GM13976 (cell line): ENCODE data around the gene AMBP.

ENCODE experiments used
- DNase-seq: peaks from one replicate; pipeline ENCODE4 v3.0.0; 2012; ENCODE audit warnings: low spot score
- in situ Hi-C: fragments of 300-500 bp; cut with MboI; formaldehyde crosslinking; loops from one replicate; pipeline ENCODE4 v1.12.0; 2022; ENCODE audit warnings: low sequenced_read_pairs, mixed read lengths, inconsistent platforms; ENCODE audit not compliant: unreplicated experiment
- TF ChIP-seq, protein P1 (sequence below): IDR thresholded peaks from 2 replicates; pipeline ENCODE4 v1.5.1; 2012; ENCODE audit warnings: borderline replicate concordance, mild to moderate bottlenecking; ENCODE audit not compliant: insufficient read depth; ENCODE audit errors: extremely low read depth, missing control alignments, control extremely low read depth

The AMBP gene

DNA sequence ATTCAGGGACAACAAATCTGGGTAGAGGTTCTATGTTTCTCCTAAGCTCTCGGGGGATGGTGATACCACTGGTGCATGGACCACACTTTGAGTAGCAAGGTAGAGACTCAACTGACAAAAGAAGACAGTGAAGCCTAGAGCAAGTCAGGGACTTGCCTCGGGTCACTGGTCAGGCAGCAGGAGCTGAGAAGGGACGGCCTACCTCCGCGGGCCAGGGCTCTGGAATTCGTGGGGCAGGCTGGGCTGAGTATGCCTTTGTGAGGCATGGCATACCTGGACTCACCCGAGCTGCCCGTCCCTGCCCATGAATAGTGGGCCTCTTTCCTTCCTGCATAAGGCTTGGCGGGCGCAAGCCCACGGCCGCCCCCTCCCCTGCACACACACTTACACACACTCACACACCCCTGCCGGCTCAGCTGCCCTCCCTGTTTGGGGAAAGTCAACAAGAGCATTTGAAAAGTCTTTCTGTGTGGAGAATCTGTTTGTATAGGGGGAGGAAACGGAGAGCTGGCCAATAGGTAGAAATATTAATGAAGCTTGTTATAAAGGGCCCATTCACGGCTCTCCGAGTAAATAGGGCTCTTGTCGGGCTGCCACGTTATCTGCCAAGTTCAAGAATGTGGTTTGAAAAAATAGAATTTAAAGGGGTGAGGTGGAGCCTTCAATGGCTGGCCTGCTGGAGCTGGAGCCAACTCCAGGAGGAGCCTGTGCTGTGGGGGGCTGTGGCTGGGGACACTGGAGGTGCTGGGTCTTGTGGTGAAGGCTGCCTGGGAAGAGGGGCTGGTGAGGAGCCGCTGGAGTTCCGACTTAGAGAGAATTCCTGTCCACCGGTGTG, 40.1 kb upstream of the AMBP start:
- TF ChIP-seq, protein P1, sequence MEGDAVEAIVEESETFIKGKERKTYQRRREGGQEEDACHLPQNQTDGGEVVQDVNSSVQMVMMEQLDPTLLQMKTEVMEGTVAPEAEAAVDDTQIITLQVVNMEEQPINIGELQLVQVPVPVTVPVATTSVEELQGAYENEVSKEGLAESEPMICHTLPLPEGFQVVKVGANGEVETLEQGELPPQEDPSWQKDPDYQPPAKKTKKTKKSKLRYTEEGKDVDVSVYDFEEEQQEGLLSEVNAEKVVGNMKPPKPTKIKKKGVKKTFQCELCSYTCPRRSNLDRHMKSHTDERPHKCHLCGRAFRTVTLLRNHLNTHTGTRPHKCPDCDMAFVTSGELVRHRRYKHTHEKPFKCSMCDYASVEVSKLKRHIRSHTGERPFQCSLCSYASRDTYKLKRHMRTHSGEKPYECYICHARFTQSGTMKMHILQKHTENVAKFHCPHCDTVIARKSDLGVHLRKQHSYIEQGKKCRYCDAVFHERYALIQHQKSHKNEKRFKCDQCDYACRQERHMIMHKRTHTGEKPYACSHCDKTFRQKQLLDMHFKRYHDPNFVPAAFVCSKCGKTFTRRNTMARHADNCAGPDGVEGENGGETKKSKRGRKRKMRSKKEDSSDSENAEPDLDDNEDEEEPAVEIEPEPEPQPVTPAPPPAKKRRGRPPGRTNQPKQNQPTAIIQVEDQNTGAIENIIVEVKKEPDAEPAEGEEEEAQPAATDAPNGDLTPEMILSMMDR = no peak
- in situ Hi-C loops = no loop called here
- DNase-seq = no peak

DNA sequence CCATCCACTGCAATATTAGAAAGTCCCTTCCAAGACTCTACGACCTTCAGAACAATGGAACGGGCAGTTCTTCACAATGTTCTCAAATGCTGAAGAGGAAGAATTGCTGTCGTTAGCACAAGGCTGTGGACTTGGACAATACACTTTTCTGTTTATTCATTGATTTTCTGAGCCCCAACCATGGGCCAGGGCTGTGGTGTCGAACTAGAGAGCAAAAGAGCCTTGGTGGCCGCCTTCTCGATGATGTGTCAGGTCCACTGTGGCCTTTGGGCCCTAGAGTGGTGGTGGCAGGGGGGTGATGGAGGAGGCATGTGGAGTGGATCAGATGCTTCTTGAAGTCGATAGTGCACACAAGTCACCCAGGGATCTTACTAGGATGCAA, 39.5 kb upstream of the AMBP start:
- TF ChIP-seq, protein P1 = no peak
- no peak for DNase-seq
- in situ Hi-C loops = no loop called here

DNA sequence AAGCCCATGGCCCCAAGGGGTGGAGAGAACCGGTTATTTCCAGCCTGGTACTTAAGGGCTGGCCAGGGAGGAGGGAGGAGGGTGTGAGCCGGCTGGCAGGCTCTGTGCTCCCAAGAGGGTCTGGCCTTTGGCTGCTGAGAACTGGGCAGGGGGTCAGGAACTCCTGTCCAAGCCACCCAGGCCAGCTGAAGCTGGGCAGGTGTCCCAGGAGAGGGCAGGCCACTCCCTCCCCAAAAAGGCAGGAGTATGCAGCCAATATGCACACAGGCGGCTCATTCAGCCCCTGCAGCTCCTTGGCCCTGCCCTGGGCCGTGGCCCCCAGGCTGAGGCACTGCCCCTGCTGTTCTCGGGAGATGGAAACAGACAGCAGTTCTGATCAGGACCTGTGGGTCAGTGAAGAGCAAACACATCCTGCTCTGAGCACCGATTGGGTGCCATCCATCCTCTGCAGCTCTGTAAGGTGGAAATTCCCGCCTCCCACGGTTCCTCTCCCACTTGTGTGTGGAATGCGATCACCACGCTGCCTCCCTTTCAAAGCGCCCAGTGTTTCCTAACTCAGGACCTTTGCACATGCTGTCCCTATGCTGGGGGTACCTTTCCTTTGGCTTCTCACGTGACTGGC, 38.1 kb upstream of the AMBP start:
- in situ Hi-C loops = no loop called here
- TF ChIP-seq, protein P1 = no peak
- DNase-seq = no peak

DNA sequence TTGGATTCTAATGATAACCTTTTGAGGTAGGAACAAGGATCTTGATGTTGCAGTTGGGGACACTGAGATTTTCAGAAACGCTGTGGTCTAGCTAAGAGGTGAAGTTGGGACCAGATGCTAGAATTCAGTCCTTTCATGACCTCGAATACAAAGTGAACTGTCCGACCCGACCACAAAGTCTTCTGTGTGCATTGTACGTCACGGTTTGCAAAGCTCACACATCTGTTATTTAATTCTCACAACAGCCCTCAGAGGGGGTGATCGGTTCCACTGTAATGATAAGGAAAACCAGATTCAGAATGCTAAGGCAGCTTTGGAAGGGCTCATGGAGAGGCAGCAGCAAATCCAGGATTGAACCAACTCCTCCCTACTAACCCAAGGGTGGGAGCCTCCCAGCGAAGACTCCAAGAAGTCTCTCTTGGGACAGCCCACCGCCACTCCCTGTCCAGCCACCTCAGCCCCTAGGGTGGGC, 37.6 kb upstream of the AMBP start:
- no peak for DNase-seq
- TF ChIP-seq, protein P1 = no peak
- in situ Hi-C loops = no loop called here

DNA sequence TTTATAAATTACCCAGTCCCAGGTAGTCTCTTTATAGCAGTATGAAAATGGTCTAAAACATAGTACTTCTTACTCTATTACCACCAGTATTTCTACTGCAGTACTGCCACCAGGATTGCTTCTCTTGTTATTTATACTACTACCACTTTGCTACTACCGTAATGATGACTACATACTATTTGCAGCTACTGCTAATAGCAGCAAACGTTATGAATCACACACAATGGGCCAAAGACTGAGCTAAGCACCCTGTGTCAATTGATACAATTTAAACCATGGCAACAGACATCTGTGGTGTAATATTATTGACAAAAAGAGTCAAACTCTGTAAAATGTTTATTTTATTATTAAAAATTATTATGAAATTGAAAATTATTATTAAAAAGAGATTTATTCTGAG, 36.3 kb upstream of the AMBP start:
- in situ Hi-C loops = no loop called here
- DNase-seq = no peak
- TF ChIP-seq, protein P1 = no peak

DNA sequence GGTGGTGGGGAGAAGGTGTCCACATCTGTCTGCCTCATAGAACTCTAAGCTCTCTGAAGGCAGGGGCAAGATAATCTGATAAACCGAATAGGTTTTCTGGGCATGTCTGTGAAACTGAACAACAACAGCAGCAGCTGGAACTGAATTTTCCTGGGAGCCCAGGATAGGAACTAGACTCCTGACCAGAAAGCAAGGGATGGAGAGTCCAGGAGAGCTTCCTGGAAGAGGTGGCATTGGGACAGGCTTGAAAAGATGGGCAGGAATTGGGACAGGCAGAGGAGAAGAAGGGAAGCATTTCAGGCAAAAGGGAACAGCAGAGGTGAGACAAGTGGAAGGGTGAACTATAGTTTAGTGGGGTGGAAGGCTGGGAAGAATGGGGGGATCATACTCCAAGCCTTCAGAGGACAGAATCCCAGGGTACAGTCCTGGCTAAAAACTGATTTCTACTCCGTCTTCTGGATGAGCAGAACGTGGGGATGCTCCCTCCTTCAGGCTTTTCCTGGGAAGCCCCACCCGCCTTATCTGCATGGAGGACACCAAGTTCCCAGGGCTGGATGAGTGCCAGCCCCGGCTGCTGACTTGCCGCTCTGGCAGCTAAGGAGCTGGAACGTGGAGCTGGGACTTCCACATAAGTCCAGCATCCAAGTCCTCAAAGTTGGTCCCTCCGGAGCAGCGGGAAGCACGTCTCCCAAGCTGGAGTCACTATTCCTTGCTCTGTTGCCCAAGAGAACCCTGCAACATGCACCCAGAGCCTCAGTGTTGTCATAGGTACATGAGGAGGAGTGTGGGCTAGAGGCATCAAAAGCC, 34.9 kb upstream of the AMBP start:
- no peak for DNase-seq
- in situ Hi-C loops = no loop called here
- TF ChIP-seq, protein P1 = no peak
